Left colon (tissue), 2 donors: ENCODE measurements around the gene NUP88. TPM values are rescaled to one million over a fixed set of nuclear protein-coding genes. Genes with fewer than 3 reads are reported as not detected.
"Not testable (repeated sequence)": the region's sequence is repeated elsewhere in the genome, so short reads cannot be mapped to it uniquely, and the experiment has no call there.

Source experiments
- ATAC-seq: fragments of 200-7000 bp; cut with Tn5 transposase; one replicate; pipeline ENCODE4 v1.9.1; 2020; ENCODE audit warnings: mild to moderate bottlenecking, moderate library complexity
- DNase-seq, 2 donors: peaks; one replicate each; pipeline ENCODE4 v3.0.0-alpha.2; 2020
- intact Hi-C, 2 donors: fragments of 100-400 bp; cut with DNase I in 1 of 2; cut with micrococcal nuclease in 1 of 2; formaldehyde crosslinking; loops; one replicate each; pipeline versions ENCODE4 v1.11.2 to v1.14.0; 2022; cut with DNase I, micrococcal nuclease
- long read RNA-seq: library from polyadenylated mRNA; unstranded; transcript quantifications from one replicate; pipeline ENCODE4 v2.0.0, GENCODE V29; 2021
- total RNA-seq, 2 donors: library from RNA; stranded (reverse); fragmentation: NEBNext Ultra II Directional; extraction: Animal tissue kit (Norgen Biotek cat#: 25700); gene quantifications; one replicate each; pipeline ENCODE4 v1.2.1, GENCODE V29; 2021
- donor health status: DM: no; HTN: no; CAD: no.
- donor health status: DM: yes; HTN: yes; CAD: no.

Gene NUP88
- 10 to 100 TPM; 45.3 to 55.5 TPM for total RNA-seq
- long read RNA-seq, transcript NUP88-207 (17 exons, 2,916 nt): major isoform, 66 of 106 reads
- long read RNA-seq, transcript NUP88-210 (11 exons, 2,081 nt): minor isoform, 11 of 106 reads
- long read RNA-seq, partial matches to known transcripts: 17 of 106 reads
- long read RNA-seq, other reads (novel, unspliced or antisense): 9 of 106 reads

GRCh38 chr17:5419356-5419958 is at the start of gene NUP88:
Gene NUP88 (minus strand): TSS chr17:5419662. CDS start chr17:5419650, 12 bp downstream.
- DNase-seq (peak; percentile 94 to 98), ATAC-seq (peak; percentile 88)
- intact Hi-C loops: no loop called here

DNA sequence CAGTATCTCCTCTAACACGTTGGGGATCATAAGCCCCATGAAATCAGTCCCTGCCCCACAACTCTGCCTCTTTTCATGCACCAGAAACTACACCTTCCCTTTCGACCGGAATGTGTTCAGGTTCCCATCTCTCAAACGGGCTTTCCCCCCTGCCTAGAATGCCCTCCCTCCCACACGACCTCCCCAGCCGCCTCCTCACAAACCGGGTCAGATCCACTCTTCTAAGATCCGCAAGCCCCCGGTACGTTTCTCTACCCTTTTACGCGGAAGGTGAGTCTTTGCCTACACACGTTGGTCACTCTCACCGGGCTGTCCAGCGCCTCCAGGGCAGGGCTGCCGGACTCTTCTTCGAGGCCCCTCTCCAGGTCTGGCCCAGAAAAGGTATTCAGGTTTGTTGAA is 48.6 kb upstream of the NUP88 start:
- intact Hi-C loops: no loop called here
- ATAC-seq: peak; percentile 23
- no peak for DNase-seq

GRCh38 chr17:5467416-5467815 is 48.0 kb upstream of the NUP88 start:
- intact Hi-C loops: no loop called here
- no peak for ATAC-seq
- no peak for DNase-seq

DNA sequence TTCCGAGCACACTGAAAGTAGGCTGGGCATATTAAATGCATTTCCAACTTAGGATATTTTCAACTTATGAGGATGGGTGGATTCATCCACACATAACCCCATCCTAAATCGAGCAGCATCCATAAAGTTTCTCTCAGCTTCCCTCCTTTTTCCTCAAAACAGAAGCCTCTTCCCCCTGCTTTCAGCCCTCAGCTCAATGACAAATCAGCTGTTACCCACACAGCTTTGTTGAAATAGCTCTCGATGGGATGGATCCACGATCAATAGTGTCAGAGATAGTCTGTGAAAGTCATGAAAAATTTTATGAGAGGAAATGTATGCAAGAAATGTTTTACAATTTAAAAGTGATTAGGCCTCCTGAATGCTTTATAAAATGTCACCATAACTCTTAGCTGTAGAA is 46.8 kb upstream of the NUP88 start:
- DNase-seq (no peak), ATAC-seq (no peak)
- intact Hi-C loops: no loop called here

DNA sequence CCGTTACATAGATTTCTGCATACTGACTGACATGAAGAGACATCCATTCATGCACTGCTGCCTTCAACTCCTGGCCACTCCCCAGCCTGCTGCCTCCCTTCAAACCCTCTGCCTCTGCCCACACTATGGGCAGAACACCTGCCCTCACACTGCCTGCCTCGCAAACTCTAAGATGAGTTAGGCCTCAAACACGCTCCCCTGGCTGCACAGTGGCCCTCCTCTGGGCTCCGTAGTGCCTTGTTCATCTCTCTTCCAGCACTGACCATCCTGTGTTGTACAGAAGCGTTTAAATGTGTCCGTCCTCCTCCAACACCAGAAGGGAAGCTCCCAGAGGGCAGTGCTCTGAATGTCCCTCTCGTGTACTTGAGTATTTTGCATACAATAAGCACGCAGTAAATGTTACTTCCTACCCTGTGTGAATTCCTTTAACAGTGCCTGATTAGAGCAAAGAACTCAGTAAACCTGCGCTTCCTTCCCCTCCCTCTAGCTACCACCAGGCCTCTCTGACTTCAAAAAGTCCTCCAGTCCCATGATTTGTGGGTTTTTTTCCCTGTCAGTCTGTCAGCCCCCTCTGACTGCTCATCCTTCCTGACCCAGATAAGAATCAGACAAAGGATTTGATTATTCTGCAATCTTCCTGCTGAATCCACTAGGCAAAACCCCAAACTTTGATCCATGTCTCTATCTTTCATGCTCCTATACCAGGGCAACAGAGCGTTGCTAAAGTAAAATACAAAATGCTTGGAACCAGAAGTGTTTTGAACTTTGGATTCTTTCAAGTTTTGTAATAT is 45.5 kb upstream of the NUP88 start:
- no peak for ATAC-seq
- DNase-seq: no peak
- intact Hi-C loops: no loop called here

- DNase-seq (no peak), ATAC-seq (no peak)
- intact Hi-C loops: no loop called here
These were observed 27.3 kb upstream of the NUP88 start for GRCh38 chr17:5446786-5447185.

DNA sequence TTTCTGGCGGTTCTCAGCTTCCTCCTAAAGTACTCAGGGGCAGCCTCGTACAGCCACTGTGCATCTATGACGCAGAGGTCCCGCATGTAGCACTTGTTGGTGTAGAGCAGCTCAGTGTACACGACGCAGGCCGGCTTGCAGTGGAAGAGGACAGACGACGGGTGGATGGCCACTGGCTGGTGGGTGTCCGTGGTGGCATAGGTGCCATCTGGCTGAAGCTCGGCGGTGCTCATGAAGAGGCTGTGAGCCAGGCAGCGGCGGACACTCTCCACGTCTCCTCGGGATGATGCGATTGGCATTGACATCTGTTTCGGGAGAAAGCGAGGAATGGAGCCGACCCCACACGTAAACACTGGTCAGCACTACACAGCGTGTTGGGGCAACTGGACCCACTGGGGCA is 24.7 kb upstream of the NUP88 start:
- no peak for ATAC-seq
- intact Hi-C loops: no loop called here
- no peak for DNase-seq

GRCh38 chr17:5443728-5444127 is 24.3 kb upstream of the NUP88 start:
- DNase-seq: no peak
- intact Hi-C loops: no loop called here
- ATAC-seq: no peak

GRCh38 chr17:5439446-5439764 is 19.9 kb upstream of the NUP88 start:
- ATAC-seq (no peak), DNase-seq (no peak)
- intact Hi-C loops: no loop called here

- peak; percentile 92 for ATAC-seq
- peak; percentile 84 to 95 for DNase-seq
- intact Hi-C loops: no loop called here
These were observed 19.4 kb upstream of the NUP88 start, which contains the start of gene C1QBP for GRCh38 chr17:5438716-5439445. Gene C1QBP (minus strand): TSS chr17:5439155. CDS start chr17:5439073, 82 bp downstream.

- ATAC-seq: no peak
- intact Hi-C loops: no loop called here
- no peak for DNase-seq
These were observed 18.4 kb upstream of the NUP88 start for GRCh38 chr17:5437721-5438317.

GRCh38 chr17:5435781-5436315 is 16.4 kb upstream of the NUP88 start:
- intact Hi-C loops, ATAC-seq, DNase-seq: not testable (repeated sequence)

DNA sequence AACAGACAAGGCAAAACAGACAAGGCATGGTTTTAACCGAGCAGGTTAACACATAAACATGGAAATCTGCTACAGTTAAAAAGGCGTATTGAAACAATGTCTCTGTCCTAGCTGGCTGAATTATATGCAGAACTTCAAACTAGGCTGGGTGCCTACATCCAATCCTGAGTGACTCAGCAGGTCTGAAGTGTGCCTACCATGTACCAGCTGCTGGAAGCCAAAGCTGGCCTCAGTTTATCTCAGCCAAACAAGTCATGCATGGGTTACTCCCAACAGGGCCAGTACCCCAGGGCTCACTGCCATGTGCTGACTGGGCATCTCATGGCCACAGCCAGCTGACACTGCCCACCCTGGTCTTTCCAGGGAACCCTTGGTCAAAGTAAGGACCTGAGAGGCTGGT is 15.5 kb upstream of the NUP88 start:
- DNase-seq (no peak), ATAC-seq (no peak)
- intact Hi-C loops: no loop called here

GRCh38 chr17:5431949-5432556 is 12.6 kb upstream of the NUP88 start:
- DNase-seq (no peak), ATAC-seq (no peak)
- intact Hi-C loops: no loop called here

DNA sequence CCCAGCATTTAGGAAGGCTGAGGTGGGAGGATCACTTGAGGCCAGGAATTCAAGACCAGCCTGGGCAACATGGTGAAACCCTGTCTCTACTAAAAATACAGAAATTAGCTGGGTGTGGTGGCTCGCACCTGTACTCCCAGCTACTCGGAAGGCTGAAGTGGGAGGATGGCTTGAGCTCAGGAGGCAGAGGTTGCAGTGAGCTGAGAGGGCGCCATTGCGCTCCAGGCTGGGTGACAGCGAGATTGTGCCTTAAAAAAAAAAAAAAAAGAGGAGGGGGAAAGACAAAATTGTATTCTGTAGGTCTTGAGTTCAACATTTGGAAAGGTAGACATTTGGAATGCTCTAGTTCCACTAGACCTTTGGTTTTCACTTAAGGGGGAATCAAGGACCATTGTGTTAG is 11.8 kb upstream of the NUP88 start:
- intact Hi-C loops, DNase-seq, ATAC-seq: not testable (repeated sequence)

DNA sequence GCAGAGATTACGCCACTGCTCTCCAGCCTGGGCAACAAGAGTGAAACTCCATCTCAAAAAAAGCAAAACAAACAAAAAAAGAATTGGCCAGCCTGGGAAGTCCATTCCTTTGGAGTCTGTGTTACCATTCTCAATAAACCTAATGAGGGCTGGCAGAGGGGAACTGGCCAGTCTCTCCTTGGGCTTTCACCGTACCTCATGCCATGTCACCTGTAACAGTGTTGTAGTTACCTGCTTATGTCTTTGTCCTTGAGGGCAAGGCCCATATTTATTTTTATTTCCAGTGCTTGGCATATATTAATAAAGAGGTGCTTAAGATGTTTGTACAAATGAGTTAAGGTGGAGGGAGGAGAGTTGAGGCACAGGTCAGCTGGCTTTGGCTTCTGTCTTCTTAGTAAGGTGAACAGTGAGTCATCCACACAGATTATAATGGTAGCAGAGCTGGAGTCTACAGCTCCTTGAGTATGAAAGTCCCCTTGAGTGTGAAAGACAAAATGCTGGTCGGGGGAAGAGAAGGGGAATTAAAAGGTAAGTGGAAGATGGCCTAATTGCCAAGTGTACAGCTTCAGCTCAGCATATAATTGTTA is 11.0 kb upstream of the NUP88 start:
- ATAC-seq: no peak
- intact Hi-C loops: no loop called here

GRCh38 chr17:5429191-5429887 is 9.9 kb upstream of the NUP88 start:
- peak; percentile 52 for ATAC-seq
- intact Hi-C loops: no loop called here
- no peak for DNase-seq

More for the DNA sequence above, 11.0 kb upstream of the NUP88 start:
- DNase-seq: no peak

- ATAC-seq (no peak), DNase-seq (no peak)
- intact Hi-C loops: no loop called here
These were observed 6.4 kb upstream of the NUP88 start for GRCh38 chr17:5425826-5426225.
